ENCODE measurements around the gene CFTR. TPM values are rescaled to one million over a fixed set of nuclear protein-coding genes. Genes with fewer than 3 reads are reported as not detected.
A peak's percentile ranks its signal among the peaks of the same experiment; 100 is the strongest.

Gene CFTR
- polyA plus RNA-seq, 2 of the 4 experiments (the other 2 are of a cell fraction): 0.13 to 0.31 TPM

- ATAC-seq: no peak
- ChIA-PET POLR2A (no interaction called here), CTCF (interaction anchor here (0.5 to 5.9 kb wide), 12 partner anchors 8 to 327 kb away, joined by 3 to 45 read pairs (median 4); no protein-coding TSS in a partner anchor)
- TF ChIP-seq HDAC2 (IDR thresholded peaks at IDR 0.05) (no peak), EP300 (IDR thresholded peaks at IDR 0.05) (no peak), POLR2A (IDR thresholded peaks at IDR 0.05; ENCODE audit: low read length) (no peak), SMC3 (IDR thresholded peaks at IDR 0.05) (no peak), NPAS2 (CRISPR knock-in tag; IDR thresholded peaks at IDR 0.05; ENCODE audit: borderline replicate concordance) (no peak), EHMT2 (IDR thresholded peaks at IDR 0.05; ENCODE audit: low read depth) (no peak), CHD2 (IDR thresholded peaks at IDR 0.05; ENCODE audit: low read length, partially characterized antibody) (no peak), CHD4 (IDR thresholded peaks at IDR 0.05; ENCODE audit: borderline replicate concordance) (no peak), RNF2 (IDR thresholded peaks at IDR 0.05; ENCODE audit: borderline replicate concordance, low read depth) (no peak), FOSB (CRISPR knock-in tag; IDR thresholded peaks at IDR 0.05) (no peak), JUNB (IDR thresholded peaks at IDR 0.05) (no peak), CBX8 (IDR thresholded peaks at IDR 0.05) (no peak), PBX3 (IDR thresholded peaks at IDR 0.05) (no peak), SREBF2 (IDR thresholded peaks at IDR 0.05) (no peak), ZNF302 (CRISPR knock-in tag; IDR thresholded peaks at IDR 0.05) (no peak), POLR2AphosphoS2 (conservative IDR thresholded peaks at IDR 0.05; ENCODE audit: low read length) (no peak), ATOH8 (CRISPR knock-in tag; IDR thresholded peaks at IDR 0.05; ENCODE audit: low read depth) (no peak)
- no peaks in the 10 kb centered on the region for H3K9me3 ChIP-seq
- H3K4me2 ChIP-seq: peak overlapping the region; percentile 39
- peak in 1 of 2 experiments; percentile 7 for DNase-seq (ENCODE audit: low read depth in 1 of 2, low spot score in 1 of 2)
- WGBS (ENCODE audit: missing lambda C conversion rate): 66% methylated on average over 5 of the region's 5 CpGs
- H3K4me1 ChIP-seq: peaks cover 19% of the 10 kb centered on the region
- no peak overlapping the region for H3K4me3 ChIP-seq
- H3K27ac ChIP-seq: peak overlapping the region; percentile 23 to 48; a peak in 4 of 6 replicates
- no peak for FAIRE-seq
Observed at GRCh38 chr7:117716707-117717299, 237.0 kb downstream of the CFTR start.

- Histone ChIP-seq H3K9me3 (no peaks in the 10 kb centered on the region), H3K4me2 (peak overlapping the region; percentile 39), H3K4me3 (no peak overlapping the region), H3K4me1 (peaks cover 19% of the 10 kb centered on the region), H3K27ac (no peak overlapping the region; a peak in 1 of 6 replicates)
- TF ChIP-seq EP300 (IDR thresholded peaks at IDR 0.05): no peak
- no peak for TF ChIP-seq ELK1 (IDR thresholded peaks at IDR 0.05; ENCODE audit: low read depth, low read length)
- no peak for TF ChIP-seq USF2 (IDR thresholded peaks at IDR 0.05)
- TF ChIP-seq KDM5A (IDR thresholded peaks at IDR 0.05): no peak
- TF ChIP-seq SMC3 (IDR thresholded peaks at IDR 0.05): no peak
- no peak for TF ChIP-seq E2F6 (IDR thresholded peaks at IDR 0.05; ENCODE audit: borderline replicate concordance, low read depth)
- no peak for TF ChIP-seq POLR2AphosphoS2 (conservative IDR thresholded peaks at IDR 0.05; ENCODE audit: low read length)
- no peak for TF ChIP-seq EHMT2 (IDR thresholded peaks at IDR 0.05; ENCODE audit: low read depth)
- TF ChIP-seq FOSB (CRISPR knock-in tag; IDR thresholded peaks at IDR 0.05): no peak
- no peak for TF ChIP-seq JUN (IDR thresholded peaks at IDR 0.05)
- no peak for TF ChIP-seq RAD21 (conservative IDR thresholded peaks at IDR 0.05 in 1 of 2, IDR thresholded peaks at IDR 0.05 in 1 of 2)
- no peak for TF ChIP-seq KDM1A (IDR thresholded peaks at IDR 0.05; ENCODE audit: low read depth)
- no peak for TF ChIP-seq RARB (CRISPR knock-in tag; IDR thresholded peaks at IDR 0.05)
- no peak for TF ChIP-seq ZFP36 (IDR thresholded peaks at IDR 0.05; ENCODE audit: borderline replicate concordance, partially characterized antibody)
- TF ChIP-seq HEYL (CRISPR knock-in tag; IDR thresholded peaks at IDR 0.05): no peak
- TF ChIP-seq HMGXB4 (CRISPR knock-in tag; IDR thresholded peaks at IDR 0.05; ENCODE audit: borderline replicate concordance): no peak
- ATAC-seq (no peak), FAIRE-seq (no peak), DNase-seq (ENCODE audit: low read depth in 1 of 2, low spot score in 1 of 2) (no peak)
- ChIA-PET CTCF (interaction anchor here (0.6 to 5.9 kb wide), 7 partner anchors 25 to 391 kb away, joined by 3 to 45 read pairs (median 3); no protein-coding TSS in a partner anchor), POLR2A (no interaction called here)
- WGBS (ENCODE audit: missing lambda C conversion rate): 92% methylated on average over 2 of the region's 2 CpGs
Observed at GRCh38 chr7:117717357-117717756, 237.5 kb downstream of the CFTR start.
